ENCODE data around the gene SULT2B1. TPM values are rescaled to one million over a fixed set of nuclear protein-coding genes. Genes with fewer than 3 reads are reported as not detected.
A peak's percentile ranks its signal among the peaks of the same experiment; 100 is the strongest.

Gene SULT2B1
- total RNA-seq, 2 experiments from 2014 or later: not detected

GRCh38 chr19:48508729-48509411 lies 43.1 kb upstream of the SULT2B1 start:
- DNase-seq (ENCODE audit: low spot score): no peak
- TF ChIP-seq EZH2phosphoT487 (IDR thresholded peaks at IDR 0.05; ENCODE audit: borderline replicate concordance, low read depth, low read length): no peak
- TF ChIP-seq CTCF (conservative IDR thresholded peaks at IDR 0.05; ENCODE audit: low read length): no peak
- POLR2A ChIA-PET: interaction anchor here (0.6 kb wide), 2 partner anchors 33 to 70 kb away, joined by 3 to 5 read pairs; no protein-coding TSS in a partner anchor

GRCh38 chr19:48509467-48510194 lies 42.3 kb upstream of the SULT2B1 start:
- H2AFZ ChIP-seq (ENCODE audit: low read length): peak overlapping the region; percentile 46; the same call in 1 of the 2 replicates
- no peak overlapping the region for H3K27ac ChIP-seq (ENCODE audit: low read depth, low read length, poor library complexity, severe bottlenecking)
- peaks cover 33% of the 10 kb centered on the region for H3K4me1 ChIP-seq (ENCODE audit: insufficient read depth, low read length, poor library complexity, severe bottlenecking)
- H4K20me1 ChIP-seq (ENCODE audit: insufficient read depth, low read length): no peaks in the 10 kb centered on the region
- TF ChIP-seq CTCF (conservative IDR thresholded peaks at IDR 0.05; ENCODE audit: low read length): no peak
- TF ChIP-seq EZH2phosphoT487 (IDR thresholded peaks at IDR 0.05; ENCODE audit: borderline replicate concordance, low read depth, low read length): no peak
- DNase-seq (ENCODE audit: low spot score): no peak
- H3K79me2 ChIP-seq (ENCODE audit: insufficient read depth, low read depth, low read length): no peaks in the 10 kb centered on the region
- H3K9me3 ChIP-seq (ENCODE audit: low read length): no peaks in the 10 kb centered on the region
- intact Hi-C loops (cut with micrococcal nuclease; ENCODE audit: unreplicated experiment): no loop called here
- H3K9me2 ChIP-seq (ENCODE audit: insufficient read depth, low read length): no peaks in the 10 kb centered on the region
- peak overlapping the region; percentile 82; the same call in 1 of the 2 replicates for H3K4me2 ChIP-seq (ENCODE audit: low read length)
- H3K4me3 ChIP-seq (ENCODE audit: low read depth, low read length, poor library complexity, severe bottlenecking): no peak overlapping the region
- no TSS peak for BruUV-seq (replicated peaks)
- POLR2A ChIA-PET: no interaction called here
- CTCF ChIA-PET (ENCODE audit: unreplicated experiment): no interaction called here
- no peaks in the 10 kb centered on the region for H3K36me3 ChIP-seq (ENCODE audit: insufficient read depth, low read length)

More at GRCh38 chr19:48508729-48509411, 43.1 kb upstream of the SULT2B1 start:
- Histone ChIP-seq H3K9me3 (ENCODE audit: low read length) (no peaks in the 10 kb centered on the region), H3K4me2 (ENCODE audit: low read length) (no peak overlapping the region), H3K9me2 (ENCODE audit: insufficient read depth, low read length) (no peaks in the 10 kb centered on the region), H3K4me1 (ENCODE audit: insufficient read depth, low read length, poor library complexity, severe bottlenecking) (peaks cover 27% of the 10 kb centered on the region), H4K20me1 (ENCODE audit: insufficient read depth, low read length) (no peaks in the 10 kb centered on the region), H2AFZ (ENCODE audit: low read length) (no peak overlapping the region), H3K79me2 (ENCODE audit: insufficient read depth, low read depth, low read length) (no peaks in the 10 kb centered on the region), H3K27ac (ENCODE audit: low read depth, low read length, poor library complexity, severe bottlenecking) (no peak overlapping the region), H3K4me3 (ENCODE audit: low read depth, low read length, poor library complexity, severe bottlenecking) (no peak overlapping the region), H3K36me3 (ENCODE audit: insufficient read depth, low read length) (no peaks in the 10 kb centered on the region)
- CTCF ChIA-PET (ENCODE audit: unreplicated experiment): no interaction called here
- intact Hi-C loops (cut with micrococcal nuclease; ENCODE audit: unreplicated experiment): no loop called here
- no TSS peak for BruUV-seq (replicated peaks)
